HG03066 (cell line): ENCODE measurements around the gene COL4A4.

ENCODE experiments used
- ATAC-seq: cut with Tn5 transposase; IDR thresholded peaks from one replicate; pipeline ENCODE4 v1.9.1; 2021; ENCODE audit warnings: low read depth; ENCODE audit not compliant: unreplicated experiment

COL4A4 gene

DNA sequence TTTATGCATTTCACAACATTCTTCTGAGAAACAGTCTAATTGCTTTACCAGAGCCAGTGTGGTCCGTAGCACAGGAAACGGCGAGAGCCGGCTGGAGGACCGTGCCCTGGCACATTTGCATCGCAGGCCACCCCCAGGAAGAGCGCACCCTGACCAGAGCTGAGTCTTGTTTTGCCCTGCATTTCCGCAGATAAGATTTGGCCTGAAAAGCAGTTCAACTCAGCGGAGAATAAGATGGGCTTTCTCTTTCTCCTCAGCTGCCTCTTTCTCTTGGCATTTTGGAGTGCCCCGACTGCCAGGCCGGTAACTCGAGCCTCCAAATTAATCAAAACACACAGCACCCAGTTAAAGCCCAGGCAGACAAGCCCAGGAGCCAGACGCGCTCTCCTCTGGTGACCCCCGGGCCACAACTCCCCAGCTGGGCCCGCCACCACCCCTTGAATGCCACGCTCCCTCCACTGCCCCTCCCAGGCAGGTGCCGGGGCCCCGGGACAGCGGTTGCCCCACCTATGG lies 464 bp downstream of the COL4A4 start:
- ATAC-seq, result peak; percentile 71

DNA sequence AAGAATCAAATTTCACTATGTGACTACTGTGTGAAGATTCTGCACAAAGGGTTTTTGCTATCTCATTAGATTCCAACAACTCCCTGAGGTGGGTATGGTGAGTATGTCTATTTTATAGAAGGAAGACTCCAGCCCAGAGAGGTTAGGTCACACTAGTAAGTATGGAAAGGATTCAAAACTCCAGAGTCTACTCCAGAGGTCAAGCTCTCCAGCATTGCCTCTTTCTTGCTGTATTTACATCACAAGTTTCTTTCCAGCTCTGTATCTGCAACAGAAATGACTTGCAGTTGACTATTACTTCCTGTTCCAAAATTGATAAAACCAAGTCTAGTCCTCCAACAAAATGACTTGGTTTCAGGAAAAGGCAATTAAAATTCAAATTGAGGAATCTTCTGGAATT lies 2.1 kb downstream of the COL4A4 start:
- no peak for ATAC-seq

DNA sequence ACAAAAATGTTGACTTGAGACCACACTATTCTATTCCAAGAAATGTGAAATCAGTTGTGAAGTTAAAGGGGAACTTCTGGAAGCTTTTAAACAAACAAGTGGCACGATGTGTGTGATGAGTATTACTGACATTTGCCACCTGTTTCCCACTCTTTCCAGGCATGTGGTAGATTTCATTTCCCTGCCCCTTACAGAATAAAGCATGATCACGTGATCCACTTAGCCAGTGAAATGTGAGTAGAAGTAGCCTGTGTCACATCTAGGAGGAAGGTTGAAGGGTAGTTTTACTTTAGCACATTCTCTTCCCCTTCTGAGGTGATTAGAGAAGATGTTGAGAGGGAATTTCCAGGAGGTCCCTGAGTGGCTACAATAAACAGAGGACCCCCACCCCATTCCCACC lies 3.8 kb downstream of the COL4A4 start:
- ATAC-seq, result no peak

DNA sequence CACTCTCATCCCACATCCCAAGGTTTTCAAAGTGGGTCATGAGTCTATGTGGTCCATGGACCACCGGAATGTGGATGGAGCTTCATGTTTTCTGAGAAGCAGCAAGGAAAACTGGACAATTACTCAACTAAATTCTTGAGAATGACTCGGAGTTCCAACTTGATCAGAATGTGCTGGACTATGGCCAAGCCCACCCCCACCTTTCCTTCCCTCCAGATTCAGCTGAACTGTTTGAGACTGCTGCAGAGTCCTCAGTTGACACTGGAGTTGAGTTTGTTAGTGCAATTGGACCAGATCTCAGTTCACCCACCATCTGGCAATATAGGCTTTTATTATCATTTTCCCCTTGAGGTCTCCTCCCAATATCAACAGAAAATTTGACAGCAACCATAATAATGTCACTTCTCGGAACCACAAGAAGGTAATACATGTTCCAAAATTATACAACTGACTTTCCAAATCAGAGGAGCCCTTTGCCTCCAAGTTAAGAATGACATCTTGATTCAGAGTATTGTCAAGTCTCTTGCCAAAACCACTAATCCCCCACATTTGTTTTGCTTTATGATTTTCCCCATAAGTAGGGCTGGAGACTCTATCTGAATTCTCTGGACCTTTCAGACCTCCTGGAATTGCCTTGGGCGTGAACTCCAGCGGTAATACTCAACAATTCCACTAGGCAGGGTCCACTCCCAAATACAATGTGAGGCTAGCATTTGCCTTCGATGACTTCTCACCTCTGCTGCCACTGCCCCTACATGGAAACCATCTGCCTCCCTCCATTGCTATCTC lies 8.8 kb downstream of the COL4A4 start:
- ATAC-seq, result no peak

DNA sequence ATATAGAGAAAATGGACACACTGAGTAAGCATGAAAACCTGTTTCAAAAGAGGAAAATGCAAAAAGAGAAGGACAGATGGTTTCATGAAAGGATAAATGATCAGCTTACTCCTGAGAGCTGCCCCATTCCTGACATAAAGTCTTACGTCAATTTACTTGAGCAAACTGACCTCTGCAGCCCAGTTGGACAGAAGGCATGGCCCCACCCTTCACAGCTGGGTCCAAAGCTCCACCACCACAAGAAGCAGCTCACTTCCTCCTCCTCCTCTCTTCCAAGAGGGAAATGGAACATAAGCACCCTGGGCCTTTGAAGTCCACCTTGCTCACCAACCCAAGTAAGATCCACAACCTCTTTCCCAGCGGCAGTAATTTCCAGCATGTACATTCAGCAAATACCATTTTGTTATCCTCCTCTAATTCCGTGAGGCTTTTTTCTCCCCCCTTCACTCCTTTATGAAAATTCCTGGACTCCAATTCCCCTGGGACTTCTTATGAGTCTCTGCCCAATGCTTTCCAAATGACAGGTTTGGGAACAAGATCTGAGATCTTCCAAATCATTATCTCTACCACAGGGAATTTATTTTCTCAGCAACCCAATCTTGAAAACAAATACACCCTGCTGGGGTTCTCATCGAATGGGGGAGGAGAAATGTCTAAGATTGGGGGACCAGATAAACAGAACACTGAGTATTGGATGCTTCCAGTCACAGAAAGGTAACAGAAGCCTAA lies 10.1 kb downstream of the COL4A4 start:
- no peak for ATAC-seq

DNA sequence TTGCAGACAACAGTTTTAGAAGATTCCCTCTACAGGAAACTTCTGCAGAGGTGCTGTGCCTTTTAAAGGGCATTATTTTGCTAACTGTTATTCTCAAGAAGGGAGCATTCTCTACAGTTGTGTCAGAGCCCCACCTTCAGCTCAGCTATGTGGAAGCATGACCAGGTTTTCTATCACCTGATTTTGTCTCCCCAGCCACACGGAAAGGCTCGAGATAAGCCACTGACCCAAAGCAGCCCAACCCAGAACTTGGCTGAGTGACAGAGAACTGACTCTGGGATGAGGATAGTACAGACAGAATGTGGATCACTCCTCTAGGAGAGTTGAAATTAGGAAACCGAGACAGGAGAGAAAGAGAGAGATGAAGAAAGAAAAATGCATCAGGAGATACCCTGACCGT lies 10.7 kb downstream of the COL4A4 start:
- ATAC-seq, result no peak

DNA sequence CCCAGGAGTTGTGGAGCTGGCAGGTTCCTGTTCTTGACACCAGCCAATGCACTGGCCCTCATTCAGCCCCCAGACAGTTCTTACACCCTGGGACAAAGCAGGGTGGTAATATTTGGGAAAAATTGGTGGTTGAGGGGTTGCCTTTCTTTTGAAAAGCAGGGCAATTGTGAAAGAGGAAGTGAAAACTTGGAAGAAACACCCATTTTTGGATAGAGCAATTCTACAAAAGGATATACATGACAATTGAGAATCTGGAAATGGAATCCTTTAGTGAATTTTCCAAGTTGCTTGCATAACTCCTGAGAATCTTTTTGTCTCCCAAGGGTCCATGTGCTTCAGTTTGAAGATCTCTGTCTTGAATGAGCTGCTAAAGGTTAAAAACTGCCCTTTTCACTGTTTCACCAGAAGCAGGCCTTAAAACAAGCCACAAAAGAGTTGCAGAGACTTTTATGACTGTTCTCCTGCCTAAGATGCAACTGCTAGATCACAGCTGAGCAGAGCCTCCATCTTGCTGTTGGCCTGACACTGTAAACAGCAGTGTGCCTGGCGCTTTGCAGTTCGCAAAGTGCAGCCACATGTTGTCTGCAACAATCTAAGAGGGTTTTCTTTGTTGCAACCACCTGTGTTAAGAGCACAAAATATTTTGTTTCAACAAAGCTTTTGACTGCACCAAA lies 11.8 kb downstream of the COL4A4 start:
- ATAC-seq, result no peak

DNA sequence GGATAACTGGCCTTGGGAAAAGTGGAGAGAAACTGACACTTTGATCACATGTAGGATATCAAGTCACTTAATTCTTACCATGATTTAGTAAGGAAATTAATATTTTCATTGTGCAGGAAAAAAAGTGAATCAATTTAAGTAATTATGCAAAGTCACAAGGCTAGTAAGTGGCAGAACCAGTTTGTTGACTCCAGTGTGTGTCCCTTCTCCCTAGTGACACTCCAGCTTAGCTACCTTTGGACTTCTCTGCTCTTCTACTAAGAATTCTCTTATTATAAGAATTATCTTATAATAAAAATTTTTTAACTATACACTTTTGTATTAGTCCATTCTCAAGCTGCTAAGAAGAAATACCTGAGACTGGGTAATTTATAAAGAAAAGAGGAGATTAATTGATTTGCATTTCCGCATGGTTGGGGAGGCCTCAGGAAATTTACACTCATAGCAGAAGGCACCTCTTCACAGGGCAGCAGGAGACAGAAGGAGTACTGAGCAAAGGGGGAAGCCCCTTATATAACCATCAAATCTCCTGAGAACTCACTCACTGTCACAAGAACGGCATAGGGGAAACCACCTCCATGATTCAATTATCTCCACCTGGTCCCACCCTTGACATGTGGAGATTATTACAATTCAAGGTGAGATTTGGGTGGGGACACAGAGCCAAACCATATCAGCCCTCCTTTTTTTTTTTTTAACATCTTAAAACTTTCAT lies 13.6 kb downstream of the COL4A4 start:
- ATAC-seq, result no peak

DNA sequence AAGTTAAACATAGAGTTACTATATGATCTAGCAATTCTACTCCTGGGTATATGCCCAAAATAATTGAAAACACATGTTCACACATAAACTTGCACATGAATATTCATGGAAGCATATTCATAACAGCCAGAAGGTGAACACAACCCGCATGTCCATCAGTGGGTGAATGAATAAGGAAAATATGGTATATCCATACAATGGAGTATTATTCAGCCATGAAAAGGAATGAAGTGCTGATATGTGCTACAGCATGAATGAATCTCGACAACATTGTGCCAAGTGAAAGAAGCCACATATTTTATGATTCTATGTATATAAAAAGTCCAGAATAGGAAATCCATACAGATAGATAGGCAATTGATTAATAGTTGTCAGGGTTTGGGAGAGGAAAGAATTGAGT lies 15.9 kb downstream of the COL4A4 start:
- ATAC-seq, result no peak

DNA sequence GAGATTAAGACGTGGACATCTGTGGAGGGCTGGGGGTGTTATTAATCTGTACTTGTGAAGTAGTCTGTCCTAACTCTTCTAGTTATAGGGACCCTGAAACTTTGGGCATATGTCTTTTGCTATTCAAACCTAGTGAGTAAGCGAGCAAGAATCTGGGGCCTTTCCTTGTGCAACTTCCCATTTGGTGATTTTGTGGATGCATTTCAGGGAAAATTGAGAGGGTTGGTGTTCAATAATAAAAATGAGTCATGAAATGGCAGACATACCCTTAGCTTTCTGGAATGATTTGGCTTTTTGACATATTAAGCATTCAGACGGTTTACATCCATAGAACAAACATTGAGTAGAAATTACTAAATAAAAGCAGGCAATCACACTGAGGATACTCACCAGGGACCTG lies 17.0 kb downstream of the COL4A4 start:
- no peak for ATAC-seq

DNA sequence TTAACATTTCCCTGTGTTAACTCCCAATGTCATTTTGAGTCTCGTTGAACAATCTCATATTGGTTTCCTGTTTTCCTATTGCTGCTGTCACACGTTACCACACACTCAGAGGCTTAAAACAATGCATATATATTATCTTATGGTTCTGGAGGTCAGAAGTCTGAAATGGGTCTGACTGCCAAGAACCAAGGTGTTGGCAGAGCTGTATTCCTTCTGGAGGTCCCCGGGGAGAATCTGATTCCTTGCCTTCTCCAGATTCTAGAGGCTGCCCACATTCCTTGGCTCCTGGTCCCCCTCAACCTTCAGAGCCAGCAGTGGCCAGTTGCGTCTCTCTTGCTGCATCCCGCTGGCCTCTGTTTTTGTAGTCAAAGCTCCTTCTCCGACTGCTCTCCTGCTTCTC lies 17.5 kb downstream of the COL4A4 start:
- no peak for ATAC-seq

DNA sequence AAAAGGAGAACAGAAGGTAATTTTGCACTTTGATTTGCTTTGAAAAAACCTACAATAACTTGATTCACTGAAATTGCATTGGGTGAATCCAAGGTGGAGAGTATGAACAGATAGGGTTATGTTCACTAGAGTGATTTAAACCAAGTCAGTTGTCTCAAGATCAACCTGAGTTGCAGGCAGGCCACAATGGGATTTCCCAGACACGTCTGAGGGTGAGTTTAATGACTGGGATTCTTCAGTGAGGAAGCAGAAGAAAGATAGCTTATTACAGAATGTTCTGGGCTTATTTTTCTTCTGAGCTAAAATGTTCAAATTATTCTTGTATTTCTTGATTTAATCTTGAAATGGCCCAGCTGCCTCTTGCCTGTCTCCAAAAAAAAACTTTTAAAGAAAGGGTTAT lies 20.1 kb downstream of the COL4A4 start:
- no peak for ATAC-seq

DNA sequence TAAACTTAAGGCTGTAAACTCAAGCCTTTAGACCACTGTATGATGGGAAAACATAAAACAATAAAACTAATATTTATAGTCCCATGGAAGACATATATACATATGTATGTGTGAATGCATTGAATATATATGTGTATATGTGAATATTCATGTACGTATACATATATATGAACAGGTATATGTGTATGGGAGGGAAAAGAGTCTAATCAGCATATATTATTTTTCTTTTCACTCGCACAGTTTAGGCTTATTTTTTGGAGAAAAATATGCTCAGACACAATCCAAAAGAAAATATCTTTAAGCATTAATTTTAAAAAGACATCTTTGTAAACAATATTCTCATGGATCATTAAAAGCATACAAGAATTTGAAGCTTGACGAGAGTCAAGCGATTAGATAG lies 22.7 kb downstream of the COL4A4 start:
- ATAC-seq, result no peak

DNA sequence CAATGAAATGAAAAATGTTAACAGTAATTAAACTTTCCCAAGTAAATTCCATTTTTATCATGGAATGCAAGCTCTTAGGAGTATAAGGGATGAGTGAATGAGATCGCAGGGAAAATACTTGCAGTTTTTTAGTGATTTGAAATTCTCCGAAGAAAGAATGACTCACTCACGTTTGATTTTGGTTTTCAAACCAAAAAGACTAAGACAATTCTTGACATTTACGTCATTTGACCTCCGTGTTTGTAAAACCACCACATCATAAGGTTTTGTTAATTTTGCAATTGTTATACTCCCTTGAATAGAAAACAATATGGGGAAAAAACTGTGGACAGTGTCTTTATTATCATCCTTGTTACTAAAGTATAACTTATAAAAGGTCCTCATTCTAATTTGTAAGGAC lies 29.4 kb downstream of the COL4A4 start:
- no peak for ATAC-seq

DNA sequence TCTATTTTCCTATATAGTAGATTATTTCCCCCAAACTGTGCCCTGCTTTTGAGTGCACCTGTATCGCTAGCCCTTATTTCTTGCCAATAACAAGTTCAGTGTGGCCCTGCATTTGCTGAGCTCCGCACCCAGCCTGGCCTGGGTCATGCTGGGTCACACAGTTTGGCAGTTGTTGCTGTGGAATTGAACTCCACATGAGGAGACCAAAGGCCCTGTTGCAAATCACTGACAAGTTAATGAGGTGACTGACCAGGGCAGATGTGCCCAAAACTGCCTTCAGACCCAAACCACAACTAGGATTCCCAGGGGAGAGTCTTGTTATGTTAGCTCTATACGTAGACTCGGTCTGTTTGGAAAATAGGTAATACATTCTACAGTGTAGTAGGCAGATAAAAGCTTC lies 31.0 kb downstream of the COL4A4 start:
- ATAC-seq, result no peak

DNA sequence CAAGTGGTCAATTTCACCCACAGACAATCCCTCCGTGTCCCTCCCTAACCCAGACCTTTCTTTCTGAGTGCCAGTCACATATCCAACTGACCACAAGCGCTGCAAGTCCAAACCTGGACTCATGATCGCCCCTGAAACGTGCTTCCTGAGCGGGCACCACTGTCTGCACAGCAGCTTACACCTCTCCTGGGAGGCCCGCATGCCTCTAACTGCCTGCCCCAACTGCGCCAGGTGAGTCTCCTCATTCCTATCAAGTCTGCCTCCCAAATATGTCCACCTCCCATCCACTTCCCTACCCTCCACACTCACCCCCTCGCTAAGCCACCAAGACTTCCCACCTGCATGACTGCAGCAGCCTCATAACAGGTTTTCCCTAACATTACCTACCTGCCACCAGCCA lies 33.4 kb downstream of the COL4A4 start:
- ATAC-seq, result no peak

DNA sequence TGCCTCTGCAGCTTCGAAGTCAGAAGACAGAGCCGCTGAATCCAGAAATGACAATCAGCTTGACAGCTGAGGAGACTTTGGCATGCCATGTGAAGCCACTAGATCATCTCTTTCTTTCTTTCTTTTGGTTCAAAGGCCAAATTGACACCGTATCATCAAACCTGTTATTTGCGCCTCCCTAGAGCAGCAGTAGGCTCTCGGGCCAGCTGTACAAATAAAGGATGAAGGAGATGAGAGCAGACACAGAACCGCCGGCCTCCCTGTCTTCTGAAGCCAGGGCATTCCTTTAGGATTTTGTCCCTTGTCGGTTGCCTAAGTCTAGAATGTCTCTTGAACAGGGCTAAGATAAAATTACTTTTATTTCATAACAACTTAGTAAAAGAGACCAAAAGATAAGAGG lies 36.8 kb downstream of the COL4A4 start:
- ATAC-seq, result no peak

DNA sequence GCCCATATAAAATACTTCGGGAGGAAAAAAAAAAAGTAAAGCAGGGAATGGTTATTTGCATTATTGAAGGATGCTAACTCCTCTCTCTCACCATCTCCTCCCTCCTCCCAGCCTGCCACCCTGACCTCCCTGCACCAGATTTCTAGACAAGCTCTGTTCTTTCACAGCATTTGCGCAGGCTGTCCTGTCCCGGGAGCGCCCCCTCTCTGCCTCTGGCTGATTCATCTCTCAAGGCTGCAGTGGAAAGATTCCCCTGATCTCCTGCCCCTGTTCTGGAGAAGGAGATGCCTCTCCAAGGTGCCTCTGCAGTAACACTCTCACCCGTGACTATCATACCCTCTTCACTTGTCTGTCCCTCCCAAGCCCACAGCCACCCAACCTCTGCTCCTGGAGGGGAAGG lies 38.5 kb downstream of the COL4A4 start:
- no peak for ATAC-seq

DNA sequence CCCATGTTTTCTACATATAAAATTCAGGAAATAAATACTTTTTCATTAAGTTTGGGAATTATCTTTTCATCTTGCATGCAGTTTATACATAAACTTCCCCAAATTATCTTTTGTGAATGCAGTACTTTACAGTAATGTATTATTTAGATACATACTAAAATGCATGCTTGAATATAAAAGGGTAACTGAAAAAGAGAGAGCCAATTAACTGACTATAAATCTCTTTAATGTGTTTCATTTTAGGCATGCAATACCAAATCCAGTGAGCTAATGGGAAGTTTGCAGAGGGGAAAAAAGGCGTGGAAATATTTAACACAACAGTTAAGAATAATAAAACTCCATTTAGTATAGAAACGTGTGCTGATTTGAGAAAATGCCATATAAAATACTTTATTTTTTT lies 39.2 kb downstream of the COL4A4 start:
- ATAC-seq, result no peak

DNA sequence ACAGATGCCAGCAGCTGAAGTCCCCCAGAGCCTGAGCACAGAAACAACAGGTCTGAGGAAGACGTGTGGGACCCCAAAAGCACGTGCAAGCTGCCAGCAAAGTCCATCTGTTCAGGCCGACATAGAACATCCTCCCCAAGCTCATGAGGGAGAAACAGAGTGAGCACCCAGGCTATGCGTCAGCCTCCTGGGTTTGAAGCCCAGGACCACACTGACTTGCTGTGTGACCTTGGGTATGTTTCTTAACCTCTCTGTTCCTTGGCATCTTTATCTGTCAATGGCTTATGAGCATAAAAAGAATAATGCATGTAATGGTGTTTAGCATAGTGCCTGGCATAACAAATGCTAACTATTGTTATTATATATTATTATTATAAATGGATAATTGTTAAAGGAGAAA lies 40.3 kb downstream of the COL4A4 start:
- no peak for ATAC-seq

DNA sequence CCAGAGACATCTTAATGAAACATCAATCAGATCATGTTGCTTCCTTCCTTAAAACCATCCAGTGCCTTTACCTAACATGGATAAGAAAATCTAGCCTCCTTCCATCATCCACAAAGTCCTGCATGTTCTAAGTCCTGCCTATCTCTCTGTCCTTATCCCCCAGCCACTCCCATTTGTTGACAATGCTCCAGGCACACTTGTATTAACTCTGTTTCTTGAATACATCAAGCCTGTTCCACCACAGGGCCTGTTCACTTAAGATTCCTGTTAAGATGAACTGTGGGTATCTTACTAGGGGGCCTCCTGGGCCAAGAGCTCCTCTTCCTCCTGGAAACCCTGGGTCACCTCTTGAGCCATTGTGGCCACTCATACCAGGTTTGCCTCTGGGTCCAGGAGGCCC lies 45.7 kb downstream of the COL4A4 start:
- ATAC-seq, result no peak
